Amniotic epithelial cell (primary cell): Measurements from ENCODE around the gene IPO11.
"Not testable (repeated sequence)": the region's sequence is repeated elsewhere in the genome, so short reads cannot be mapped to it uniquely, and the experiment has no call there.

Experiments used
- DNase-seq: peaks from one replicate; pipeline ENCODE4 v3.0.0-alpha.2; 2010; ENCODE audit warnings: low read depth

IPO11 gene

DNA sequence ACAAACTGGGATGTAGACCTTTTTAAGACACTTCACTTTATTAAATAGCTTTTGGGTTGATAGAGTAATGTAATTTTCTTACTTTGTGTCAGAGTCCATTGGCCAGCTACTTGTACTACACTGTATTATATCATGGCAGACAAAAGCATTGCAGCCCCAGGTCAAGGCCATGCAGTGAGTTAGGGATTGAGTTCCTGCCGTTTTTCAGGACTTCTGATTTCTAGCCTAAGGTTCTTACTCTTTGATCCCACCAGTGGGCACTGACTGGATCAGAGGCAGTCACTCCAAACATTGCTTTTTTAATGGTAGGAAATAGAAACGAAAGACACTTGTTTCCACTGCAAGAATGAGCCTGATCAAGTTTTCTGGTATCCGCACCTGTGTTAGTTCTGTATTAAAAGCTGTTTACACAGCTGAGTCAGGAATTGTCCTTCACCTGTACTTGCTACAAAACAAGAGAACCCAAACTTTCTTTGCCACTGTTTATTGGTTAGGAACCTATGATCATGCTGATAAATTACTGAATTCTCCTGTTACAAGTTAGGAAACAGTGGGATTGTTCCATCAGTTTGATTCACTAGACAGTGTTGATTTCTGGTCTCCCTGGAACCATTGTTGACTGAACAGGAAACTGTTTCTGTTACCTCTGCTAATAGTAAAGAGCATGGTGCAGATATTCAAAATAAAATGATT, 188.1 kb downstream of the IPO11 start:
- no peak for DNase-seq

DNA sequence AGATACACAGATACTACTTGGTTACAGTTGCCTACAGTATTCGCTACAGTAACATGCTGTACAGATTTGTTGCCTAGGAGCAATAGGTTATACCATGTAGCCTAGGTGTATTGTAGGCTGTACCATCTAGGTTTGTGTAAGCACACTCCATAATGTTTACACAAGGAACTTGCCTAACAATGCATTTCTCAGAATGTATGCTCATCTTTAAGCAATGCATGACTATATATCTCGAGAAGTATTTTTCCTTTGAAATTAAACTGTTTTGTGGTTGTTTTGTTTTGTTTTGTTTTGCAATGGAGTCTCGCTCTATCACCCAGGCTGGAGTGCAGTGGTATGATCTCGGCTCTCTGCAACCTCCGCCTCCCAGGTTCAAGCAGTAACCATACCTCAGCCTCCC, 191.4 kb downstream of the IPO11 start:
- peak; percentile 19 for DNase-seq

- no peak for DNase-seq
These were observed 193.1 kb downstream of the IPO11 start for GRCh38 chr5:62605638-62606037.

- peak; percentile 73 for DNase-seq
These were observed 194.3 kb downstream of the IPO11 start for GRCh38 chr5:62606878-62607277.

- DNase-seq = no peak
These were observed 195.1 kb downstream of the IPO11 start for GRCh38 chr5:62607615-62608014.

DNA sequence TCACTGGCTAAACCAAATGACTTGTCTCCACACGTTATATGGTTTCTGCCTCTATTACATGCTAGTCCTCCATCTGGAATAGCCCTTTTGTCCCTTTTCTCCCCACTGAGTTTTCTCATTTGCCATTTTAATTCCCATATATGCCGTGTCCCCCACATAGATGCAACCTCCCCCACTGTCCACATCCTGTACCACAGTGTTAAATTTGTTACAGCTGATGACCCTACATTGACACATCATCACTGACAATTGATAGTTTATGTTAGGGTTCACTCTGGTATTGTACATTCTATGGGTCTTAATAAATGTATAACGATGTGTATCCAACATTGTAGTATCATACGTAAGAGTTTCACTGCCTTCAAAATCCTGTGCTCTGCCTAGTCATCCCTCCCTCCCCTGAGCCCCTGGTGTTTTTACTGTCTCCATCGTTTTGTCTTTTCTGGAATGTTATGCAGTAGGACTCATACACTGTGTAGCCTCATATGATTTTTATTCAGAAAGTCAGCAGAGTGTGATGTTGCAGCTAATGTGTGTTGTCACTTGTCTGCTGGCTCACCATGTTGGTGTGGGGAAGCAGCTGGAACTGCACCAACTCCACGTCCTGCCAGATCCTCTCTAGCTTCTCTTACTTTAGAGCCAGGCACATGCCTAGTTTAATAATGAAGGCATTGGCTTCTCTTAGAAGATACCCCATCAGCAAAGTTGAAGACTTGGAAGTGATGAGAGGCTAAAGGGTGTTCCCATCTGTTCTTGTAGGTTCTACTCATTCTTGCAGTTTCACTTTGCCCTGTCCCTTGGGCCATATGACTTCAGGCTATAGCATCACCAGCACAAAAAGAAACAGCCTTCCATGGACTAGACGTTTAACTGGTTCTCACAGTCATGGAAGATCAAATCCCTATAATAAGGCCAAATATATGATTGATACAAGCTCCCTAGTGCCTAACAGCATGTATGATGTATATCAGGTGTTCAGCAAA, 196.3 kb downstream of the IPO11 start:
- DNase-seq = no peak

DNA sequence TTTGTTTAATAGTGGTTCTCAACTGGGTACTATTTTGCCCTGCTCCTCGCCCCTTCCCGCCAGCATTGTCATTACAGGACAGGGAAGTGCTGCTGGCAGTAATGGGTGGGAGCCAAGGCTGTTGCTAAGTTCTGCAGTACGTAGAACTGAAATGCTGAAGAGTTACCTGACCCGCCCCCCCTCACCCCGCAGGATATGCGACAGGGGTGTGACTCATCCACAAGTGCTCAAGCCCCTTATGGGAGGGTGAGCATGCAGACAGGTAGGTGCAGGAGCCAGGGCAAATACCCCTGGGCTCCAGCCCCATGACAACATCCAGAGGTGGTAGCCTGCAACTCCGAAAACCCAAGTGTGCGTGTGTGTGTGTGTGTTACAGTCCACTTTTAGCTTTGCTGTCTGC, 201.8 kb downstream of the IPO11 start:
- no peak for DNase-seq

DNA sequence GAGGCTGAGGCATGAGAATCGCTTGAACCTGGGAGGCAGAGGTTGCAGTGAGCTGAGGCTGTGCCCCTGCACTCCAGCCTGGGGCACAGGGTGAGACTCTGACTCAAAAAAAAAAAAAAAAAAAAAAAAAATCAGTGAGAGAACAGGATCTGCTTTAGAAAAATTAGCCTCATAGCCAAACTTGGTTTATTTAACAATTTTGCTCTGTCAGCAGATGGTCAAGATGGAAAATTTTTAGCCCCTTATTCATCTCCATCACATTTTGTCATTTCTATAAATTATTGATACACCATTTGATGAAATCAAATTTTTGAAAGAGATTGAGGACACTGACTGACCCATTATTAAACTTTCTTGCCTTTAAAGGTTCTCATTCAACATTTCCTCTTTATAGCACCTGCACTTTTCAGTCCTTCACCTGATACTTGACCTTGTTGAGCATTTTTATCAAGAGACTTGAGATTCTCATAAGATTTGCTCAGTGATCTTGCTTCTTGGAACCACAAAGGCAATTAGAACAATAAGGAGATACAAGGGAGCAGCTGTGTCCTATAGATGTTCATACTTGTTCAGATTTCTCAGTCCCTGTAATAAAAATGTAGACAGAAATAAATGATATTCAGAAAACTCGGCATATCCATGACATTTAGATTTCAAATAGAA, 204.2 kb downstream of the IPO11 start:
- no peak for DNase-seq

GRCh38 chr5:62617943-62618342, 205.4 kb downstream of the IPO11 start:
- no peak for DNase-seq

- DNase-seq = no peak
These were observed 208.2 kb downstream of the IPO11 start for GRCh38 chr5:62620761-62621160.

DNA sequence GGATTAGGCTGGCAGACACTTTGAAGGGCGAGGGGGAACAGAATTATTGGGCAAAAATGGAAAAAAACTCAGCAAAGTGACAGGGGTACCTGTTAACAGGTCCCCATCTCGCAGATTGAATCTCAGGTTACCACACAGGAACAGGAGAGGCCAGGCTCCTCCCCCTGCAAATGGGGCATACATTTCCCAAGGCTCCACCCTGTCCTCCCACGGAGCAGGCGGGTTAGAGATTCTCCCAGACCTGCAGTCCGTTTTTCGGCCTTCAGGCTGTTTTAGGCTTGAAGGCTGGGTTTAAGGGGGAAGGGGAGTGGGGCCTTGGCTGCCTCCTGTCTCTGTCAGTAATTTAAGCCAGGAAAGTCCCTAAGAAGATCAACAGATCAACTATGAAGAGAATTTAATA, 208.7 kb downstream of the IPO11 start:
- no peak for DNase-seq

DNA sequence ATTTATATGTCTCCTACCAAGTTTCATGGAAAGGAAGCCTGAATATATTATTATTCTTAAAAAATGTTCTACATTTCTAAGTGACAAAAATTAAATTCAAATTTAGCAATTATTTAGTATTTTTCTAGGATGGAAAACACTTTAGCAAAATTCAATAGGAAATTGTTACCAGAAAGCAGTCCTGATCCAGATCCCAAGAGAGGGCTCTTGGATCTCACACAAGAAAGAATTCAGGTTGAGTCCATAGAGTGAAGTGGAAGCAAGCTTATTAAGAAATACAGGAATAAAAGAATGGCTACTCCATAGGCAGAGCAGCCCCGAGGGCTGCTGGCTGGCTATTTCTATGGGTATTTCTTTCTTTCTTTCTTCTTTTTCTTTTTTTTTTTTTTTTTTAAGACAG, 210.7 kb downstream of the IPO11 start:
- no peak for DNase-seq

DNA sequence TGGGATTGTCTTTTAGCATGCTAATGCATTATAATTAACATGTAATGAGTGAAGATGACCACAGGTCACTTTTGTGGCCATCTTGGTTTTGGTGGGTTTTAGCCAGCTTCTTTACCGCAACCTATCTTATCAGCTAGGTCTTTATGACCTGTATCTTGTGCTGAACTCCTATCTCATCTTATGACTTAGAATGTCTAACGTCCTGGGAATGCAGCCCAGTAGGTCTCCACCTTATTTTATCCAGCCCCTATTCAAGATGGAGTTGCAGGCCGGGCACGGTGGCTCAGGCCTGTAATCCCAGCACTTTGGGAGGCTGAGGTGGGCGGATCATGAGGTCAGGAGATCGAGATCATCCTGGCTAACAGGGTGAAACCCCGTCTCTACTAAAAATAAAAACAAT, 211.9 kb downstream of the IPO11 start:
- DNase-seq = not testable (repeated sequence)

DNA sequence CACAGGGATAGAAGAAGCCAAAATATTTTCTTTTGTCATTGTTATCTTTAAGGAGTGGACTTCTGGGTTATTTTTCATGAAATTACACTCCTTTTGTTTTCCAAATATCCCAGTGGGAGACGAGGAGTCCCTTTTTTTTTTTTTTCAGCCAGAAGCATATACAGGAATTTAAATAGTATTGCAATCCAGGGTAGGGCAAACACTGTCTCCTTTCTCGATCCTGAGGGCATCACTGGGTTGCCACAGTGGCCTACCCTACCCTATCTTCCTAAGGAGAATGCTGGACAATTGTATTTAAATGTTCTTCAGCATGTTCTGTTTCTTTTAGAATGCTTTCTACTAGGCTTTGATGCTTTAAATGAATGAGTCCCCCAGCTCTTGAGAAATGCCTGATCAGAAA, 214.0 kb downstream of the IPO11 start:
- no peak for DNase-seq

DNA sequence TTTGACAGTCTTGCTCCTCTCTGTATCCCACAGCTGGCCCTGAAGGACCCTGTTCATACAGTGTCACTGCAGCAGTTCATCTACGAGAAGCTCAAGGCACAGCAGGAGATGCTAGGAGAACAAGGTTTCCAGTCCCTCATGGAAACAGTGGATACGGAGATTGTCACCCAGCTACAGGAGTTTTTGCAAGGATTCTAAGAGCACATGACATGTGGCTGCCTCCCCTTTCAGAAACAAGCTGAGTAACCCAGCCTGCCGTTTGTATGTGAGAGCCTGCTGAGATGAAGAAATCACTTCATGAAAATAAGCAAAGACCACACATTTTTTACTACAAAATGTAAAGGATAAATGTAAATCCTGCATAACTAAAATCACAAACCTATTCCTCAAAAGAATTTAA, 214.6 kb downstream of the IPO11 start:
- DNase-seq = peak; percentile 25

- DNase-seq = no peak
These were observed 215.3 kb downstream of the IPO11 start for GRCh38 chr5:62627901-62628300.

GRCh38 chr5:62631909-62632580, 219.5 kb downstream of the IPO11 start:
- DNase-seq = peak; percentile 17

DNA sequence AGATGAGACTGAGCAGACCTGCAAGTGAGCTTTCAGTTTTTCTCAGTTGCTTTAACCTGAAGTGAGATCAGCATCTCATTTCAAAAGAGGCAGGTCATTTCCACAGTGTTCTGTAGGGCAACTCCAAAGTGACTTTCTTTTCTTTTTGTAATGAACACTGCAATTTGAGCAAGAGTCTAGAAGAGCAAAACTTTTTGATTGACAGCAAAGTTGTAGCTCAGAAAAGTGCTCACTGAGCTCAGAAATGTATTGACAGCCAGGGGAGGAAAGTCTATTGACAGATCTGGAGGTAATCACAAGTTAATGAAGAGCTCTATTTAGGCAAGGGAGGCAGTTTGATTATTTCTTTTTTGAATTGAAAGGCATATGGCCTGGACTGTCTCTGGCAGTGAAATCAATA, 220.7 kb downstream of the IPO11 start:
- DNase-seq = no peak

GRCh38 chr5:62640446-62640845, 227.9 kb downstream of the IPO11 start:
- DNase-seq = no peak

DNA sequence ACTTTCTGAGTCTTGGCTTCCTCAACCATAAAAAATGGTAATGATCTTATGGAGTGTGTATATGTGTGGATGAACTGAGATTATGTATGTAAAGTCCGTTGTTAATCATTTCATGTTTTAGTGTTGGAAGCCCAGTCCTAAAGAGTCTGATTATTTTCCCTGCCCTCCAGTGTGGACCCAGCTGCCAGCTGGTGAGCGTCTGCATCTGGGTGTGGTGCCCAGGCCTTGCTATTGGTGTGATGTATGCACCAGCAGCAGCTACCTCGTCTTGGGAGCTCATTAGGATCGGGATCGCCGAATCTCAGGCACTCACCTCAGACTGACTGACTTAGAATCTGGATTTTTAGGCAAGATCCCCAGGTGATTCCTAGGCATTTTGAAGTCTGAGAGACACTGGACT, 229.9 kb downstream of the IPO11 start:
- no peak for DNase-seq

DNA sequence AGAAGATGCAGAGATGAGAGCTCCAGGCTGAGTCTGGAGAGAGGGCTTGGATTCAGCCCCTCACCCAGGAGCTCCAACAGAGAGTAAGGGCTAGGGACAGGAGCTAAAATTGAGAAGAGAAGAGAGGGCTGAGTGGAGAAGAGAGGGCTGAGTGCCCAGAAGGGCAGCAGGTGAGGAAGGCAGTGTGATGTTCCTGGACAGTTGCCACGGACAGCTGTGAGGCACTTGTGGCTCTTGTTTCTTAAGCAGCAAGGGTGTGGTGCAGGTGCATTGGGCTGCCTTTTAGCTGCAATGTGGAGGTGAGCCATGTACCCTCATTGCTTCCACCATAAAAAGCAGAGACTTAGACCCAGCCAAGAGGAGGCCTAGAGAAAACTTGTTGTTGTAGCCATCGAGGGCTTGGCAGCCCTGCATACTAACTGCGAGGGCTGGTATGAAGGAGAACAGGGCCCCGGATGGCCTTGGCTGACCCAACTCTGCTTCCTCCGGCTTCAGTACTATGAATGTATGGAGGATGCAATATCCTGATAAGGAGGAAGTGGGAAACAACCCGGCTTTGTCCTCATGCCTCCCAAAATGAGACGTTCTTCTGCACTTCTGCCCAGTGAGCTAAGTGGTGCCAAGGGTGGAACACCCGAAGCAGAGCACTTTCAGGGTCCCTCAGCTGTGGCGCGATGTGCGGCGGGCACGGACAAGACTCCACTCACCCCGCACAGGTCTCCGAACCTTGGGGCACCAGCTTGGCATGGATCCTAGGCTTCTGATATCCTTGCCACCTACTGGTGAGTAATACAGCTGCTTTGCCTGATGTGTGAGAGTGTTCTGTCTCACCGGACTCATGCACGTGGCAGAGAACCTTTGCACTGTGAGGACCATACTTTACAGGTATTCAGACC, 231.2 kb downstream of the IPO11 start:
- no peak for DNase-seq
